NCI-H1105 (cell line): ENCODE data around the gene TCERG1L.

Source experiments
- DNase-seq: peaks from one replicate; lab custom pipeline; 2025; lab: John Stamatoyannopoulos, UW

The TCERG1L gene

DNA sequence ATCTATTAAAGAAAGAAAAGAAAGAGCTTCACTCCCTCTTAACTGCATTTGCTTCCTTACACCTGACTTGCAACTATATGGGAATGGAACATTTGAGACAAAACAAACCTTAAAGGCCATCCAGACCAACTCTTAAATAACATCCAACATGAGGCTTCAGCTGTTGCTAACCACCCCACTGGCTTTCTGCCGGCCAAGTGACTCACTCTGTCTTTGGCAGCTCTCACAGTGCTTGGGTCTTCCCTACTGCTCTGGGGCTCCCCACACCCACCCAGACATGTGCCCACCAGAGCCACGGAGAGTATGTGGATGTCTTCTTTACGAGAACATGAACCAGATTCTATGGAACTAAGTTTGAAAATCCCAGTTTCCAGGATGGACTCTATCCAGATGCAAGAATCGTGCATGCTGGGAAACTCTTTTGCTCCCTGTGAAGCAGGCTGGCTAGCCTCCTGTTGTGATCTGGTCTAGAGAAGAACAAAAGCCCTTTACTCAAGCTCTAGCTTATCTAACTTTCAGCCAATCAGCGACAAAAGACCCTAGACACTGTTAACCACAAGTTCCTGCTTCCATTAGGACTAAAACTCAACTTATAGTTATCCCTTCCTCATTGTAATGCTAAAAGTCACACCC lies 245.7 kb downstream of the TCERG1L start:
- no peak for DNase-seq

DNA sequence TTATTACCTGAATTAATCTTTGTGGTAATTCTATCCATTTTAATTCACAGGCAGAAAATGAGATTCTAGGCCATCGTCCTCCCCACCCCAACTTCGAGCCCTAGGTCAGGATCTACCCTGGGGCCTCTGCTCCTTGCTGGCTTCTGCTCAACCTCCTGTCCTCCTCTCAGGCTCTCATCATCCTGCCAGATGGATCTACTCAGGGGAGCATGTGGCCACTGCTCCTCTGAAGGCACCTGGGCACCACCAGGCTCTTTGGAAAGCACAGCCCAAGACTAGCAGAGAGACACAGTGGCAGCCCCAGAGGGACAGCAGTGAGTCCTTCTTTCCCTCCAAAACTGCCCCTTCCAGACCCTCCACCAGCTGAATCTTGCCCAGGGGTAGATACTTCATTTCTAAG lies 248.2 kb downstream of the TCERG1L start:
- DNase-seq = no peak

DNA sequence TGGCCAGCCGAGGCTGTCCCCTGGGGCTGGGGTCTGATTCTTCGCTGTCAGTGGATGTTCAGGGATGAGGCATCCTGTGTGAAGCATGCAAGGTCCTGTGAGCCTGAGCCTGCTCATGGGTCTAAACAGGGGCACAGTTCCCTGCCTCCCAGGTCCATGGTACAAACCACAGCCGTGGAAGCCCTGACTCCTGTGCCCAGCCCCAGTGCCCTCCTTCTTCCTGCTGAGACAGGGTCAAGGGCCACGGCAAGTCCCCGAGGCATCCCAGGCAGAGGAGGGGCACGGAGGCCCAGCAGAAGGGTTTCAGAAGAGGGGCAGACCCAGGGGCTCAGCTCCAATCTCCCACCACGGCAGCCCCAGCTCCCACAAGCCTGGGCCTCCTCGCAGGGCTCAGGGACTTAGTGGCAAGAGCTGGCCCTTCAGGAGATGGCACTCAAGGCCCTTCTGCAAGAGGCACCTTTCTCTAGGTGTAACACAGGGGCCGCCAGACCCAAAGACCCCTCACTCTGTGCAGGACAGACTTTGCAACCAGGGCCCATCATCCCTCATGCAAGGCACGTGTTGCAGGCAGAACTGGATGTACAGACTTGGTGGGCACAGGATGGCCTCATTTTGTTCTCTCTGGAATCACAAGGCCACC lies 248.8 kb downstream of the TCERG1L start:
- DNase-seq = no peak

DNA sequence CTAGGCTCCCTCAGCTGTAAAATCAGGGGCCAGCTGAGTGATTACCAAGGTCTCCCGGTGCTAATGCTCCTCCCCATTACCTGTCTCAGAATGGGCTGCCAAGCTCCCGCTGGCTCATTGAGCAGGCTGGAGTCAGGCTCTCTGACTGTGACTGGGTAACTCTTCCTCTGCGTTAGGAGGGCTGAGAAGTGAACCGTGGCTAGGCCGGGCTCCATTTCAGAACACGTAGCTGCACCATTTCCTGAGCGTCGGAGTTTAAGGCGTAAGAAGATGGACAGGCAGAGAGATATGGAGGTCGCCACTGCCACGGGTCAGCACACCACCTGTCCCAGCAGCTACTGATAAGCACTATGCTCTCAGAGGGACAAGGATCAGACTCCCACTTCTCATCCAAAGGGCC lies 250.3 kb downstream of the TCERG1L start:
- no peak for DNase-seq

DNA sequence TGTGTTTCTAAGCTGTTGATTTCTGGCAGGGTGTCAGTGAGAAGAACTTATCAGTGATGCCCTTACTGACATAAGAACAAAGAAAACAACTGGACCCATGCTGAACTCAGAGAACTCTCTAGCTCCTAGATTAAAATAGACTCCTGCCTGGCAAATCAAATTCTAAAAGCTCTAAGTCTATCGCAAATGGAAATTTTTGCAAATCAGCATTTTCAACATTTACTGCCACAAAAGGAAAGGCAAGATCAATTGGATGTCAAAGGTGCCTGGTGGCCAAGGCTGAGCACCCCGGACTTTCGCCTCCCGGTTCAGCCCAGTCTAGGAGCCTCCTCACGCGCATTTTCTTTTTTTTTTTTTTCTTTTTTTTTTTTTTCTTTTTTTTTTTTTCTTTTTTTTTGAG lies 251.6 kb downstream of the TCERG1L start:
- DNase-seq = no peak

DNA sequence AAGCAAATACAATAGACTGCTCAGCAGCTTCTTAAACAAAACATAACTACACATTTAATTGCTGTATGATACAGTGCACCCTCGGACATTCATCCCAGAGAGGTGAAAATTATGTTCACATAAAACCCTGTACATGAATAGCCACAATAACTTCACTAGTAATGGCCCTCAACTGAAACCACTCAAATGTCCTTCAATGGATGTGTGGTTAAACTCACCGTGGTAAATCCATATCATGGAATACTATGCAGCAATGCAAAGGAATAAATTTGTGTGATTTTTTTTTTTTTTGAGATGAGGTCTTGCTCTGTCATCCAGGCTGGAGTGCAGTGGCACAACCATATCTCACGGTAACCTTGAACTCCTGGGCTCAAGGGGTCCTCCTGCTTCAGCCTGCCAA lies 252.7 kb downstream of the TCERG1L start:
- DNase-seq = no peak

DNA sequence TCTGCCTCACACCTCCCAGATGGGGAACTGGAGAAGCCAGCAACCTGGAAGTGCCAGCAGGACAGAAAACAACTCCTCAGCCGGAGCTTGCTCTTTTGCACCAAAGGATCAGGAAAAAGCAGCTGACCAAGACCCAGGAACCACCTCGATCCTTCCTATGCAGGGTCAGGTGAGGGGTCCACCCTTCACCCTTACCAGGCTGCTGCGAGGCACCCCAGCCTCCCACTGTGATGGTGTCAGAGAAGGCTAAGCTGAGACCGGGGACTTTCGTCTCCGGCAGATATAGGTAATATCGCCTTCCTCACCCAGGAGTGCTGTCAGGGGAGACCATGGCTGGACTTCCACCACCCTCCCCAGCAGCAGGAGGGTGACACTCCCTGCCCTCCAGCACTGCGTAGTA lies 254.7 kb downstream of the TCERG1L start:
- no peak for DNase-seq

DNA sequence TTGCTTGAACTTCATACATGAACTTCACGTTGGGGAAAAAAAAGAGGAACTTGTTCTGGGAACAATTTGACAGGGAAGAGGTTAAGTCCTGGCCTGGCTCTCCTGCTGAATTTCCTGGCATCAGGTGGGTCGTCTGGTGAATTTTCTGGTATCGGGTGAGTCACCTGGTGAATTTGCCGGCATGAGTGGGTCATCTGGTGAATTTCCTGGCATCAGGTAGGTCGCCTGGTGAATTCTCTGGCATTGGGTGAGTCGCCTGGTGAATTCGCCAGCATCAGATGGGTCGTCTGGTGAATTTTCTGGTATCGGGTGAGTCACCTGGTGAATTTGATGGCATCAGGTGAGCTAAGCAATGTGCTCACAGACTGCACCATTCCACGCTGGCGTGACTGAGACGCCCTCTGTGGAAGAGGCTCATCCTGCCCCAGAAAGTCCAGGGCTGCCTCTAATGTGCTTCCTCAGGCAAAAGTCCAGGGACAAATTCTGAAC lies 255.4 kb downstream of the TCERG1L start:
- no peak for DNase-seq

DNA sequence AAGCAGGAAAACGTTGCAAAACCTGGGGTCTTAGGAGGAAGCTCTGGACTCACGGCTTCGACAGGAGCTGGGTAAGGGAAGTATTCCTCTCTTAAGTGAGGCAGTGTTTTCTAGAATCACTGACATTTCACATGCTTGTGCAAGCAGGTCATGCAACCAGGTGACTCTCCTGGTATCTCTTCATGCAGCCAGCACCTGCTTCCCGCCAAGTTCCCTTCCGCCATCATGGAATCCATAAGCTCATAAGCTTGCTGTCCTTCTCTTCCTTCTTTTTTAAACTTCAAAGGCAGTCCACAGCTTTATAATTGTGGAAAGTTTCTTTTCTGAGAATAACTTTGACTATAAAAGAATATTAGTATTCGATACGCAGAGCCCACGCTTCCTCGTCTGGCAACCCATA lies 256.1 kb downstream of the TCERG1L start:
- DNase-seq = no peak

DNA sequence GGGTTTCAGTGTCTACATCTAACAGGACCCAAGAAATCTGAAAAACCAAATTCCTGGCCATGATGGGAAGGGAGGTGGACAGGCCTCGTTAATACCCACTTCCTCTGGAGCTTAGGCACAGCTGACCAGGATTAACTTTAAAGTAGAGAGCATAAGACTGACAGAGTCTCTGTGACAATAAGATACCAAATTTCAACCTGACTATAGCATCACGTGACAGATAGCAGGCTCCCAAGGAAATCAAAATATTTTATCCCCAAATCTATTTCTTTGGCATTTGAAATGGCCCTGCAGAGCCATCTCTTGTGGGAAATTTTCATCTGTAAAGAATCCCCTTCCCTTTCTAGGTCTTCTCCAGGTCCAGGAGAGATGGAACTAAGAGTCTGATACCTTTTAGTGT lies 258.3 kb downstream of the TCERG1L start:
- no peak for DNase-seq

DNA sequence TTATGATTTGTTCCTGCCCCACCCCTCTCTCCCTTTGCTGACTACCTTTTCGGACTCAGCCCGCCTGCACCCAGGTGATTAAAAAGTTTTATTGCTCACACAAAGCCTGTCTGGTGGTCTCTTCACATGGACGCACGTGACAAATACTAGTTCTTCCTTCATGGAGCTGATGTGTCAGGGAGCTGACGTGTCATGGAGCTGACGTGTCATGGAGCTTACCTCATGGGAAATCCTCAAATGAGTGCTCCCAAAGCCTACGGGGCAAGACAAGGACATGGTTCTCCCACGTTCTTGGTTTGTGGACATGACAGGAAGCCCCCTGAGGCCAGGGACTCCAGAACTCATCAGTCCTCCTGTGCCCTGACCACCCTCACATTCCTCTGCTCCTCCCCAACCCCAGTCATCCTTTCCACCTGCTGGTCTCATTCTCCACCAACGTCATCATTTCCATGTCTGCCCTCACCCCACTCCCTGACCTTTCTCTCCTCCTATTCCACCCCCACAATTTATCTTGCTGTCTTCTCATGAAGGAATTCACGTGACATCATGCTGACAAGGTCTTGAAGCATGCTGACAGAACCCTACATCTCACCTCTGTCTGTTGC lies 261.3 kb downstream of the TCERG1L start:
- no peak for DNase-seq

DNA sequence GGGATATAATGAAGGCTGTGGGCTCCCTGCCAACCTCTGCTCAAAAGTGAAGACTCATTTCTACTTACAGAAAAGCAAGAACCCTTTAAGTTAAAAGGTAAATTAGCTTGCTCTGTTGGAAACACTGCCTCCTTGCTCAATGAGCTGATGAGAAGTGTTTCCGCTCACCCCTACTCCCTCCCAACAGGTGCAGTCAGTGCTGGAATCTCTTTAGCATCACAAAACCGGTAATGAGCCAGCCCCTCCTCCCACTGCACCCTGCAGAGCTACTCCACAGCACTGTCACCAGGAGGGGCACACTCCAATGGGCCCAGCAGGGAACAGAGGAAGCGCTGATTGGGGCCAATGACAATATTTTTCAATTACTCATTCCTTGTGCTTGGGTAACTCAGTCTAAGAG lies 262.5 kb downstream of the TCERG1L start:
- DNase-seq = peak; percentile 76

DNA sequence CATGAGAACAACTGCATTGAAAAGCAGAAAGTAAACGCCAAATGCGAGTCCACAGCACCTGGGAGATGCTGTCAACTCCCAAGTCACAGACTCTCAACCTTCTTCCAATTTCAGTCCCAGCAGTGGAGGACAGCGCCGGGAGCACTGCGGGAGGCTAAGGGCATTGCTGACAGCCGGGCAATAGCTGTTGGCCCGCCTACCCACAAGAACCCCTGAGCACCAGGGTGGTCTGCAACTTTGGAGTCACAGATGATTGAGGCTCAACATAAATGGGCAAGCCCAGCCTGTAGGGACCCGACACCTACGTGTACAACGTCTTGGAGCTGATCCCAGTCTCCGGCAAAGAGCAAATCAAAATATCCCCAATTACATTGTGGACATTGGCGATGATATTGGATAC lies 262.9 kb downstream of the TCERG1L start:
- DNase-seq = no peak

DNA sequence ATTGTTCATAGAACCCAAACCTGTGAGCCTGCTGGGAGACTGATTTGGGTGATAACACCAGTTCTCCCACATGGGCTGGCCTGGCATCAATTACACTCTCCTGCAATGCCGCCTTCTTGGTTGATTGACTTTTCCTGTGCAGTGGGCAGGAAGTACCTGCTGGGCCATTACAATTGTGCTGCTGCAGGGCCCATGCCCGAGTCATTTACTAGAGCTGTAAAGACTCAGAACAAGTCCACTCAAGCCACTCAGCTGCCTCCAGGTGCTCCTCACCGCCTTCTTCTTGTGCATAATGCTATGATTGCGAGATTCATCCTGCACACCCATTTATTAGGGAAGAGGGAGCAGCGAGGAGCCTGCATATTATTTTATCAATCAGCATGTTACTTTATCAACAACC lies 264.0 kb downstream of the TCERG1L start:
- DNase-seq = no peak

DNA sequence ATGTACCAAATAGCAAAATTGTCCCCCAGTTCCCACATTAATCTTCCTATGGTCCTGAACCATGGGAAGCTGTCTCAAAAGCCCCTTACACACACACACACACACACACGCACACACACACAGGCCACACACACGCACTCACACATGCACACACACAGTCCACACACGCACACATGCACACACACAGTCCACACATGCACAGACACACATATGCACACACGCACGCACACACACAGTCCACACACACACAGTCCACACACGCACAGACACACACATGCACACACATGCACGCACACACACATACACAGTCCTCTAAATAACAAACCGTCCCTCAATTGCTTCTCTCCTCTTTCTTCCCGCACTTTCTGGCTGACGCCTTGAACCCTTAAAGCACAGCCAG lies 265.3 kb downstream of the TCERG1L start:
- DNase-seq = no peak

DNA sequence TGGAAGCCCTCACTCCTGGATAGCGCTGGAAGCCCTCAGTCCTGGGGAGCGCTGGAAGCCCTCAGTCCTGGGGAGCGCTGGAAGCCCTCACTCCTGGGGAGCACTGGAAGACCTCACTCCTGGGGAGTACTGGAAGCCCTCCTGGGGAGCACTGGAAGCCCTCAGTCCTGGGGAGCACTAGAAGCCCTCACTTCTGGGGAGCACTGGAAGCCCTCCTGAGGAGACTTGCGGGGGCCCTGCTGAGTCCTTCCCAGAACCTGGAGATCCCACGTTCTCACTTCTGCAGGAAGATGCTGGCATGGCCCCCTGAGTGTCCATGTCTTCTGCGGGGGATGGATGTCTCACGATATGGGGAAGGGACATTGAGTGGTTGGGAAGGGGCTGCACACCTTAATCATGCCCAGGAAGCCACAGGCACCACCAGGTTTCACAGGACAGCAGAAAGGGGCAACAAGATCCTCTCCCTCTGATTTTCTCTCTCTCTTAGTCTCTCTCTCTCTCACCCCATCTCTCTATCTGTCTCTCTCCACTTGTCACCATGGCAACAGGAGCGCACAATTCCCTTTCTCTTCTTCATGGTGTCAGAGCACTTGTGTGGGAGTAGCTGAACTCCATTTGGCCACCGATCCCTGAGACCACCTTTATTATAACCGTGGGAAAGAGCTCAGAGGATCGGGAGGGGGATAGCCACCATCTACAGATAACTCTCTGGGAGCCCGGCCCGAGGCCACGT lies 267.0 kb downstream of the TCERG1L start:
- no peak for DNase-seq

DNA sequence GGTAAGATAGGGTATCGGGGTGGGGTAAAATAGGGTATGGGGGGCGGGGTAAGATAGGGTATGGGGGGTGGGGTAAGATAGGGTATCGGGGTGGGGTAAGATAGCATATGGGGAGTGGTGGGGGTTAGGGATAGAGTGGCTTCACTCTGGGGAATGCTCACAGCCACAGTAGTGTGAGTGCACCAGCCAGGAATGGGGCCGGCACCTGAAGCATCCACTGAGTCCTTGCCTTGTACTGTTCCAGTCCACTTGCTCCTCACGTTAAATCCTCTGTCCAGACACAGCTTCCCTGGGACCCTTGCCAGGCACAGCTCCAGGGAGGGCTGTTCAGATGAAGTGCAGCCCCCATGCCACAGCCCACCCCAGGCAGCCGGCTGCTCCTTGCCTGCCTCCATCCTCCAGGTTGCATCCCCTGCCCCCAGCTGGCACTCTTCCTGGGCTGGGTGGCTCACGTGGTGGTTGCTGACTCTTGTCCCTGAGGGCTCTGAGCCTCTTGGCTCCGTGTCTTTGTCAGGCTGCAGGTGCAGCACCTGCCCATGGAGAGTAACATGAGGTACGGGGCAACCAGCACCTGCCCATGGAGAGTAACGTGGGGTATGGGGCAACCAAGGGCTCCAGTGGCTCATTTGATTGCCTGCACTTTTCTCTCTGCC lies 268.4 kb downstream of the TCERG1L start:
- DNase-seq = peak; percentile 53
